GM12878 (cell line): Measurements from ENCODE around the gene NKTR. TPM values are rescaled to one million over a fixed set of nuclear protein-coding genes. Genes with fewer than 3 reads are reported as not detected.

Experiments
- ATAC-seq: fragments of 200-7000 bp; cut with Tn5 transposase; 3 replicates; pipeline ENCODE4 v1.9.1; 2020; ENCODE audit warnings: mild to moderate bottlenecking, moderate library complexity
- BruUV-seq: library from RNA; stranded (reverse); fragments of 400-500 nt; replicated peaks from 2 replicates; lab custom pipeline; 2021; lab: Mats Ljungman, UMichigan
- CTCF ChIA-PET: fragments of 300-600 bp; sonication (Branson Sonifier 250); formaldehyde crosslinking; extraction: SDS; loops from one replicate; lab custom pipeline; 2021; ENCODE audit warnings: inconsistent platforms; lab: Yijun Ruan, JAX
- POLR2A ChIA-PET: fragments of 350-600 bp; formaldehyde crosslinking; extraction: SDS; loops from one replicate; lab custom pipeline; 2021; ENCODE audit warnings: inconsistent platforms; lab: Charles Lee
- RAD21 ChIA-PET: fragments of 300-600 bp; sonication (Branson Sonifier 250); formaldehyde crosslinking; loops from one replicate; lab custom pipeline; 2023; ENCODE audit warnings: antibody characterized with exemption; ENCODE audit not compliant: unreplicated experiment; lab: Charles Lee
- SMC1A ChIA-PET: fragments of 300-600 bp; sonication (Branson Sonifier 250); formaldehyde crosslinking; loops from one replicate; lab custom pipeline; 2023; ENCODE audit not compliant: unreplicated experiment, uncharacterized antibody; lab: Charles Lee
- DNase-seq: peaks from one replicate; pipeline ENCODE4 v3.0.0-alpha.2; 2011; ENCODE audit warnings: low read depth, low spot score
- FAIRE-seq: peaks from 3 replicates; lab custom pipeline; 2011; peaks lifted over from hg19 to GRCh38; lab: Jason Lieb, UNC
- H2AFZ ChIP-seq: 2 replicates; pipeline ENCODE4 v1.6.0; 2011; ENCODE audit warnings: low read depth, low read length, control low read depth; ENCODE audit not compliant: control insufficient read depth
- H3K27ac ChIP-seq: 2 replicates; pipeline ENCODE4 v1.5.1; 2011; ENCODE audit warnings: control low read depth; ENCODE audit not compliant: control insufficient read depth, insufficient read depth
- H3K27me3 ChIP-seq, 2 experiments: replicated peaks in 1 of 2; 2 replicates each; pipeline versions ENCODE4 v1.6.0 to v1.6.1; 2011; ENCODE audit warnings: low read length in 1 of 2; ENCODE audit not compliant: control insufficient read depth in 2 of 2, insufficient read depth in 2 of 2
- H3K36me3 ChIP-seq, 2 experiments: 2 replicates each; pipeline ENCODE4 v1.5.1; 2011; ENCODE audit warnings: low read length in 1 of 2; ENCODE audit not compliant: control insufficient read depth in 2 of 2, insufficient read depth in 2 of 2
- H3K4me1 ChIP-seq: 2 replicates; pipeline ENCODE4 v1.6.1; 2011; ENCODE audit warnings: mild to moderate bottlenecking, low read length, moderate library complexity, mixed read lengths; ENCODE audit not compliant: control insufficient read depth, insufficient read depth
- H3K4me2 ChIP-seq: 2 replicates; pipeline ENCODE4 v1.6.0; 2011; ENCODE audit warnings: control low read depth; ENCODE audit not compliant: control insufficient read depth, insufficient read depth
- H3K4me3 ChIP-seq: fragments of 200-600 bp; sonication (generic); 2 replicates; pipeline ENCODE4 v1.5.1; 2016
- H3K79me2 ChIP-seq: 2 replicates; pipeline ENCODE4 v1.6.0; 2011; ENCODE audit warnings: low read length; ENCODE audit not compliant: control insufficient read depth, insufficient read depth
- H3K9ac ChIP-seq: 2 replicates; pipeline ENCODE4 v1.8.0; 2011; ENCODE audit warnings: low read length, control low read depth, mixed read lengths; ENCODE audit not compliant: control insufficient read depth, insufficient read depth
- H3K9me3 ChIP-seq: replicated peaks from 3 replicates; pipeline ENCODE4 v1.5.1; 2011; ENCODE audit warnings: mild to moderate bottlenecking, low read length; ENCODE audit not compliant: control insufficient read depth, insufficient read depth
- H4K20me1 ChIP-seq: 2 replicates; pipeline ENCODE4 v1.6.0; 2011; ENCODE audit not compliant: control insufficient read depth, insufficient read depth
- SMC3 ChIP-seq: IDR thresholded peaks from 2 replicates; pipeline ENCODE4 v1.6.1; 2011; ENCODE audit warnings: low read length, improper control_type of control experiment, borderline replicate concordance
- SREBF2 ChIP-seq: IDR thresholded peaks from 2 replicates; pipeline ENCODE4 v1.6.1; 2012; ENCODE audit warnings: mild to moderate bottlenecking, low read length
- STAT3 ChIP-seq: IDR thresholded peaks from 2 replicates; pipeline ENCODE4 v1.6.1; 2011; ENCODE audit warnings: low read depth, low read length, improper control_type of control experiment
- WRNIP1 ChIP-seq: IDR thresholded peaks from 2 replicates; pipeline ENCODE4 v1.6.1; 2011; ENCODE audit warnings: low read depth, low read length, improper control_type of control experiment, borderline replicate concordance
- ZNF207 ChIP-seq: fragments of 450-650 bp; IDR thresholded peaks from 2 replicates; pipeline ENCODE4 v1.6.1; 2014; ENCODE audit warnings: antibody characterized with exemption, mild to moderate bottlenecking, borderline replicate concordance
- WGBS: methylation state at CpG from one replicate; pipeline ENCODE4 v1.1.6; 2016; ENCODE audit warnings: low lambda C conversion rate; ENCODE audit not compliant: insufficient replicate concordance, insufficient coverage; ENCODE audit errors: missing lambda C conversion rate; 5-methylcytosine and 5-hydroxymethylcytosine counted together
- in situ Hi-C: fragments of 300-500 bp; cut with MboI; formaldehyde crosslinking; loops from 9 replicates; pipeline ENCODE4 v1.14.3; 2018; ENCODE audit warnings: mixed read lengths
- intact Hi-C: fragments of 100-400 bp; cut with micrococcal nuclease; formaldehyde crosslinking; loops from one replicate; pipeline ENCODE4 v1.14.2; 2022; ENCODE audit not compliant: unreplicated experiment
- polyA plus RNA-seq, 11 experiments: library from polyadenylated mRNA; depleted of rRNA in 4 of 11; unstranded in 6 of 11; stranded (reverse) in 5 of 11; fragments of >200 nt; fragmentation: Nextera tagmentation in 4 of 11; fragmentation: Illumina TruSeq in 1 of 11; extraction: Ambion mirVana in 4 of 11; extraction: Trizol in 1 of 11; gene quantifications; 1 replicate in 1 of 11; 2 replicates in 10 of 11; pipeline versions ENCODE4 v1.2.1 to v1.2.3, GENCODE V29; 2011 to 2016; ENCODE audit warnings: inconsistent platforms in 2 of 11, missing spikeins in 2 of 11, low read depth in 1 of 11
- total RNA-seq, 4 experiments: library from RNA; depleted of rRNA in 3 of 4; stranded (reverse); fragments of >200 nt in 3 of 4; fragmentation: Illumina TruSeq in 1 of 4; extraction: Trizol in 1 of 4; gene quantifications; 2 replicates each; pipeline versions ENCODE4 v1.2.1 to v1.2.3, GENCODE V29; 2013 to 2021
- TF ChIP-seq, protein P1 (sequence below): IDR thresholded peaks from 2 replicates; pipeline ENCODE4 v1.6.1; 2012; ENCODE audit warnings: improper control_type of control experiment, low read depth, low read length; ENCODE audit not compliant: insufficient replicate concordance

Gene NKTR
- total and polyA plus RNA-seq, 10 of the 15 experiments (the other 5 are each of a cell fraction or from before 2014, with no cell fraction given) = 15.3 to 91.9 (median 55.3) TPM

DNA sequence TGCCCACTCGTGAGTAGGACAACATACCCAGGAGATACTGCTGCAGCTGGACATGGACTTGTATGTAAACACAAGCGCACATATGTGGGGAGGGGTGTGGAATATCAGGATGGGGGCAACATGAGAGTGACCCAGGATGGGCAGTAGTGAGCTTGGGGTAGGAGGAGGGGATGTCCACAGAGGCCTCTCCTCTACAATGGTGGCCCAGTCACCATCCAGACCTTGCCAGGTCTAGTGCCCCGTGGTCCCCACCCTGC, 52.7 kb downstream of the NKTR start:
- TF ChIP-seq WRNIP1 = no peak
- FAIRE-seq (no peak), DNase-seq (no peak), ATAC-seq (peak; percentile 5; the same call in 2 of the 3 replicates)
- ChIA-PET POLR2A (interaction anchor here (0.5 to 2.9 kb wide), 5 partner anchors 51 to 251 kb away, joined by 3 to 17 read pairs (median 5); partner anchors contain the start of genes NKTR and SEC22C), SMC1A (interaction anchor here (1.2 to 1.5 kb wide), 3 partner anchors 29 to 92 kb away, joined by 3 to 7 read pairs (median 5); no protein-coding TSS in a partner anchor), RAD21 (interaction anchor here (0.9 kb wide), 1 partner anchor 70 kb away, joined by 3 read pairs; no protein-coding TSS in a partner anchor), CTCF (interaction anchor here (1.0 to 2.3 kb wide), 3 partner anchors 9 to 70 kb away, joined by 3 to 9 read pairs (median 3); no protein-coding TSS in a partner anchor)
- peak overlapping the region; percentile 71 for H2AFZ ChIP-seq
- in situ Hi-C loops = no loop called here
- peaks cover 17% of the 10 kb centered on the region for H3K4me1 ChIP-seq
- peak overlapping the region; percentile 73; the same call in 1 of the 2 replicates for H3K4me3 ChIP-seq
- no peaks in the 10 kb centered on the region; the same call in 1 of the 2 replicates for H3K79me2 ChIP-seq
- intact Hi-C loops = loop anchor here (5.0 kb wide), 1 partner anchor 89 kb away; no protein-coding TSS in a partner anchor
- no peaks in the 10 kb centered on the region for H3K27me3 ChIP-seq
- WGBS = 94% methylated on average over 3 of the region's 3 CpGs
- H3K9me3 ChIP-seq = no peaks in the 10 kb centered on the region
- H4K20me1 ChIP-seq = no peaks in the 10 kb centered on the region
- peak overlapping the region; percentile 30; the same call in 1 of the 2 replicates for H3K9ac ChIP-seq
- no peaks in the 10 kb centered on the region for H3K36me3 ChIP-seq
- peak overlapping the region; percentile 90 for H3K4me2 ChIP-seq
- H3K27ac ChIP-seq = peak overlapping the region; percentile 48
- no TSS peak for BruUV-seq

DNA sequence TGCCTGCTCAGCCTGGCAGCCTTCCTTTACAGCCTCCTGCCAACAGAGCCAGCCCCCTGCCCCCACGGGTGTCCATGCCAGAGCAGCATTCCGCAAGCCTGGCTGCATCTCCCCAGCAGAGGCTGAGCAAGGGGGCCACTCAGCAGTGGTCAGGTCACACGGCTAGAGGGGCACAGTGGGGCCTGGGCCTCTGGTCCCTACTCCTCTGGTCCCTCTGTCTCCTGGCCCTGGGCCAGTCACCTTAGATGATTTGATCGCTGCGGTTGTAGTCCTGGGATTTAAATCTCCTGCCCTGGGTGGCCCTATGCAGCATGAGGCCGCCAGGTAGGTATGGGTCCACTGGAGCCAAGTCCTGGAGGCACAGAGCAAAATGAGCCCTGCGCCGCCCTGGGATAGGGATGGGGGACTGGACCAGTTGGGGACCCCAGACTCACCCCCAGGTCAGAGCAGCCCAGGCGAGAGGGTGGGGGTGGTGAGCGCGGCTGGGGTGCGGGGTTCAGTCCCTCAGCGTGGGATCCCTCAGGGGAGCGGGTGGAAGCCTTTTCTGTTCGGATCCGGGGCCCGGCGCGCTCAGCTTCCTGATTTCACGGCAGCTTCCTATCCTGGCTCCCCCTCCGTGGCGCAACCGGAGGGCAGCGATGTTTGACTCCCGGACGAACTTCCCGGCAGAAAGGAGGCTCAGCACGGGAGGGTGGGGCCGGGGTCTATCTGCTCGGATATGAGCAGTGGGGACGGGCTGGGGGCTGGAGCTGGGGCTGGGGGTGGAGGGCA, 53.3 kb downstream of the NKTR start, which contains the start of gene ZBTB47:
ZBTB47 (plus strand) TSS at position 138 of the 771 bp plus-strand sequence. CDS start 4,659 bp downstream, outside the sequence.
- peak within 1 kb of the TSS; percentile 48 for H3K27ac ChIP-seq

More for the DNA sequence above, 53.3 kb downstream of the NKTR start, which contains the start of gene ZBTB47:
- SMC1A ChIA-PET = no interaction called here
- no TSS peak for BruUV-seq
- peaks cover 17% of the 10 kb centered on the region for H3K4me1 ChIP-seq
- H3K9ac ChIP-seq = peak within 1 kb of the TSS; percentile 74
- POLR2A ChIA-PET = interaction anchor here (0.7 to 2.9 kb wide), 2 partner anchors 52 to 75 kb away, joined by 3 to 16 read pairs; partner anchors contain the start of gene NKTR
- peak; percentile 3 for ATAC-seq
- TF ChIP-seq, protein P1, sequence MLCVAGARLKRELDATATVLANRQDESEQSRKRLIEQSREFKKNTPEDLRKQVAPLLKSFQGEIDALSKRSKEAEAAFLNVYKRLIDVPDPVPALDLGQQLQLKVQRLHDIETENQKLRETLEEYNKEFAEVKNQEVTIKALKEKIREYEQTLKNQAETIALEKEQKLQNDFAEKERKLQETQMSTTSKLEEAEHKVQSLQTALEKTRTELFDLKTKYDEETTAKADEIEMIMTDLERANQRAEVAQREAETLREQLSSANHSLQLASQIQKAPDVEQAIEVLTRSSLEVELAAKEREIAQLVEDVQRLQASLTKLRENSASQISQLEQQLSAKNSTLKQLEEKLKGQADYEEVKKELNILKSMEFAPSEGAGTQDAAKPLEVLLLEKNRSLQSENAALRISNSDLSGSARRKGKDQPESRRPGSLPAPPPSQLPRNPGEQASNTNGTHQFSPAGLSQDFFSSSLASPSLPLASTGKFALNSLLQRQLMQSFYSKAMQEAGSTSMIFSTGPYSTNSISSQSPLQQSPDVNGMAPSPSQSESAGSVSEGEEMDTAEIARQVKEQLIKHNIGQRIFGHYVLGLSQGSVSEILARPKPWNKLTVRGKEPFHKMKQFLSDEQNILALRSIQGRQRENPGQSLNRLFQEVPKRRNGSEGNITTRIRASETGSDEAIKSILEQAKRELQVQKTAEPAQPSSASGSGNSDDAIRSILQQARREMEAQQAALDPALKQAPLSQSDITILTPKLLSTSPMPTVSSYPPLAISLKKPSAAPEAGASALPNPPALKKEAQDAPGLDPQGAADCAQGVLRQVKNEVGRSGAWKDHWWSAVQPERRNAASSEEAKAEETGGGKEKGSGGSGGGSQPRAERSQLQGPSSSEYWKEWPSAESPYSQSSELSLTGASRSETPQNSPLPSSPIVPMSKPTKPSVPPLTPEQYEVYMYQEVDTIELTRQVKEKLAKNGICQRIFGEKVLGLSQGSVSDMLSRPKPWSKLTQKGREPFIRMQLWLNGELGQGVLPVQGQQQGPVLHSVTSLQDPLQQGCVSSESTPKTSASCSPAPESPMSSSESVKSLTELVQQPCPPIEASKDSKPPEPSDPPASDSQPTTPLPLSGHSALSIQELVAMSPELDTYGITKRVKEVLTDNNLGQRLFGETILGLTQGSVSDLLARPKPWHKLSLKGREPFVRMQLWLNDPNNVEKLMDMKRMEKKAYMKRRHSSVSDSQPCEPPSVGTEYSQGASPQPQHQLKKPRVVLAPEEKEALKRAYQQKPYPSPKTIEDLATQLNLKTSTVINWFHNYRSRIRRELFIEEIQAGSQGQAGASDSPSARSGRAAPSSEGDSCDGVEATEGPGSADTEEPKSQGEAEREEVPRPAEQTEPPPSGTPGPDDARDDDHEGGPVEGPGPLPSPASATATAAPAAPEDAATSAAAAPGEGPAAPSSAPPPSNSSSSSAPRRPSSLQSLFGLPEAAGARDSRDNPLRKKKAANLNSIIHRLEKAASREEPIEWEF = no peak
- no peak for TF ChIP-seq SMC3
- no peak for TF ChIP-seq ZNF207
- no peak for TF ChIP-seq STAT3
- no peak for TF ChIP-seq SREBF2
- TF ChIP-seq, all 136 proteins: peak for 0
- ChIA-PET RAD21 (interaction anchor here (0.9 to 1.0 kb wide), 2 partner anchors 41 to 71 kb away, joined by 3 read pairs; no protein-coding TSS in a partner anchor), CTCF (interaction anchor here (0.8 to 1.3 kb wide), 3 partner anchors 12 to 228 kb away, joined by 3 to 4 read pairs (median 3); no protein-coding TSS in a partner anchor)
- peak within 1 kb of the TSS; percentile 90 for H3K4me2 ChIP-seq
- no peaks in the 10 kb centered on the region for H3K27me3 ChIP-seq
- WGBS = 27% methylated on average over 24 of the region's 31 CpGs
- H3K36me3 ChIP-seq = no peaks in the 10 kb centered on the region
- no peak for FAIRE-seq
- H3K79me2 ChIP-seq = no peaks in the 10 kb centered on the region; the same call in 1 of the 2 replicates
- peak within 1 kb of the TSS; percentile 71 for H2AFZ ChIP-seq
- no peak for DNase-seq
- intact Hi-C loops (loop anchor here (5.0 kb wide), 1 partner anchor 89 kb away; no protein-coding TSS in a partner anchor), in situ Hi-C loops (no loop called here)
- H3K9me3 ChIP-seq = no peaks in the 10 kb centered on the region
- H3K4me3 ChIP-seq = peak within 1 kb of the TSS; percentile 73
- H4K20me1 ChIP-seq = no peaks in the 10 kb centered on the region
